Adipocyte (in vitro differentiated cells): ENCODE data around the gene AGPAT2.

ENCODE experiments used
- DNase-seq: peaks from one replicate; pipeline ENCODE4 v3.0.0-alpha.2; 2015; ENCODE audit warnings: low read depth
- H3K27me3 ChIP-seq: replicated peaks from 2 replicates; pipeline ENCODE4 v1.7.0; 2013; ENCODE audit warnings: mild to moderate bottlenecking, low read length, moderate library complexity; ENCODE audit not compliant: control insufficient read depth, insufficient read depth
- H3K36me3 ChIP-seq: 2 replicates; pipeline ENCODE4 v1.7.0; 2013; ENCODE audit warnings: low read length, mild to moderate bottlenecking, moderate library complexity; ENCODE audit not compliant: control insufficient read depth, insufficient read depth, severe bottlenecking
- H3K4me1 ChIP-seq: 2 replicates; pipeline ENCODE4 v1.7.0; 2013; ENCODE audit warnings: mild to moderate bottlenecking, low read length, moderate library complexity; ENCODE audit not compliant: control insufficient read depth, insufficient read depth
- H3K4me3 ChIP-seq: 2 replicates; pipeline ENCODE4 v1.7.0; 2013; ENCODE audit warnings: mild to moderate bottlenecking, low read length, moderate library complexity
- H3K9ac ChIP-seq: 2 replicates; pipeline ENCODE4 v1.7.0; 2013; ENCODE audit warnings: mild to moderate bottlenecking, low read length, moderate library complexity
- H3K9me3 ChIP-seq: 2 replicates; pipeline ENCODE4 v1.7.0; 2013; ENCODE audit warnings: mild to moderate bottlenecking, low read length, moderate library complexity; ENCODE audit not compliant: control insufficient read depth

Gene AGPAT2

GRCh38 chr9:136675477-136676296, 11.6 kb downstream of the AGPAT2 start:
- H3K36me3 ChIP-seq, result peaks cover 44% of the 10 kb centered on the region
- no peaks in the 10 kb centered on the region for H3K27me3 ChIP-seq
- no peak overlapping the region for H3K9ac ChIP-seq
- H3K9me3 ChIP-seq, result no peaks in the 10 kb centered on the region
- H3K4me1 ChIP-seq, result peaks cover 9% of the 10 kb centered on the region
- no peak overlapping the region for H3K4me3 ChIP-seq
- no peak for DNase-seq

- peaks cover 44% of the 10 kb centered on the region for H3K36me3 ChIP-seq
- no peaks in the 10 kb centered on the region for H3K9me3 ChIP-seq
- H3K9ac ChIP-seq, result no peak overlapping the region
- H3K4me1 ChIP-seq, result peaks cover 9% of the 10 kb centered on the region
- no peaks in the 10 kb centered on the region for H3K27me3 ChIP-seq
- H3K4me3 ChIP-seq, result no peak overlapping the region
- DNase-seq, result no peak
Measured at GRCh38 chr9:136674786-136675349, 12.4 kb downstream of the AGPAT2 start.

- H3K4me1 ChIP-seq, result peaks cover 4% of the 10 kb centered on the region
- peaks cover 40% of the 10 kb centered on the region for H3K36me3 ChIP-seq
- DNase-seq, result no peak
- no peak overlapping the region for H3K9ac ChIP-seq
- H3K27me3 ChIP-seq, result no peaks in the 10 kb centered on the region
- no peaks in the 10 kb centered on the region for H3K9me3 ChIP-seq
- no peak overlapping the region for H3K4me3 ChIP-seq
Measured at GRCh38 chr9:136673975-136674785, 13.1 kb downstream of the AGPAT2 start.

- Histone ChIP-seq H3K4me3 (no peak overlapping the region), H3K36me3 (peaks cover 38% of the 10 kb centered on the region), H3K9ac (no peak overlapping the region), H3K4me1 (no peaks in the 10 kb centered on the region), H3K9me3 (no peaks in the 10 kb centered on the region), H3K27me3 (no peaks in the 10 kb centered on the region)
- DNase-seq, result no peak
Measured at GRCh38 chr9:136673088-136673974, 13.9 kb downstream of the AGPAT2 start.

GRCh38 chr9:136672431-136673087, 14.7 kb downstream of the AGPAT2 start:
- DNase-seq, result no peak
- no peak overlapping the region for H3K4me3 ChIP-seq
- no peaks in the 10 kb centered on the region for H3K9me3 ChIP-seq
- H3K36me3 ChIP-seq, result peaks cover 33% of the 10 kb centered on the region
- H3K9ac ChIP-seq, result no peak overlapping the region
- H3K4me1 ChIP-seq, result no peaks in the 10 kb centered on the region
- H3K27me3 ChIP-seq, result no peaks in the 10 kb centered on the region

- Histone ChIP-seq H3K36me3 (peaks cover 33% of the 10 kb centered on the region), H3K27me3 (no peaks in the 10 kb centered on the region), H3K9me3 (no peaks in the 10 kb centered on the region), H3K4me3 (no peak overlapping the region), H3K9ac (no peak overlapping the region), H3K4me1 (no peaks in the 10 kb centered on the region)
- DNase-seq, result peak; percentile 66
Measured at GRCh38 chr9:136671646-136672430, 15.4 kb downstream of the AGPAT2 start.

- no peak for DNase-seq
Measured at GRCh38 chr9:136671254-136671614, 16.0 kb downstream of the AGPAT2 start.

GRCh38 chr9:136670576-136671253, 16.5 kb downstream of the AGPAT2 start:
- no peaks in the 10 kb centered on the region for H3K27me3 ChIP-seq
- H3K9ac ChIP-seq, result no peak overlapping the region
- H3K9me3 ChIP-seq, result no peaks in the 10 kb centered on the region
- H3K36me3 ChIP-seq, result peaks cover 23% of the 10 kb centered on the region
- H3K4me1 ChIP-seq, result no peaks in the 10 kb centered on the region
- H3K4me3 ChIP-seq, result no peak overlapping the region
- DNase-seq, result no peak

More at GRCh38 chr9:136671254-136671614, 16.0 kb downstream of the AGPAT2 start:
- H3K9me3 ChIP-seq, result no peaks in the 10 kb centered on the region
- no peak overlapping the region for H3K4me3 ChIP-seq
- H3K36me3 ChIP-seq, result peaks cover 28% of the 10 kb centered on the region
- no peaks in the 10 kb centered on the region for H3K4me1 ChIP-seq
- H3K9ac ChIP-seq, result no peak overlapping the region
- H3K27me3 ChIP-seq, result no peaks in the 10 kb centered on the region

- no peak for DNase-seq
- Histone ChIP-seq H3K9ac (no peak overlapping the region), H3K4me1 (no peaks in the 10 kb centered on the region), H3K27me3 (no peaks in the 10 kb centered on the region), H3K4me3 (no peak overlapping the region), H3K9me3 (no peaks in the 10 kb centered on the region), H3K36me3 (peaks cover 21% of the 10 kb centered on the region)
Measured at GRCh38 chr9:136669791-136670464, 17.3 kb downstream of the AGPAT2 start.
